GM19468 (cell line): ENCODE data around the gene TBCC.
"Not testable (repeated sequence)": the region's sequence is repeated elsewhere in the genome, so short reads cannot be mapped to it uniquely, and the experiment has no call there.

Experiments used
- ATAC-seq: cut with Tn5 transposase; IDR thresholded peaks from one replicate; pipeline ENCODE4 v1.9.1; 2021; ENCODE audit warnings: mild to moderate bottlenecking, moderate library complexity, moderate number of reproducible peaks; ENCODE audit not compliant: unreplicated experiment; ENCODE audit errors: extremely low read depth

Gene TBCC

GRCh38 chr6:42740725-42741124 is 5.2 kb downstream of the TBCC start:
- no peak for ATAC-seq

GRCh38 chr6:42735976-42736375 is 9.9 kb downstream of the TBCC start:
- ATAC-seq, result no peak

- not testable (repeated sequence) for ATAC-seq
Observed at GRCh38 chr6:42733867-42734481, 11.9 kb downstream of the TBCC start.

GRCh38 chr6:42729731-42730130 is 16.2 kb downstream of the TBCC start:
- ATAC-seq, result no peak

- no peak for ATAC-seq
Observed at GRCh38 chr6:42727627-42728026, 18.3 kb downstream of the TBCC start.

GRCh38 chr6:42727087-42727611 is 18.8 kb downstream of the TBCC start:
- ATAC-seq, result no peak

- no peak for ATAC-seq
Observed at GRCh38 chr6:42726485-42727086, 19.3 kb downstream of the TBCC start.

GRCh38 chr6:42726026-42726425 is 19.9 kb downstream of the TBCC start:
- ATAC-seq, result no peak

- ATAC-seq, result no peak
Observed at GRCh38 chr6:42724825-42725224, 21.1 kb downstream of the TBCC start.

- no peak for ATAC-seq
Observed at GRCh38 chr6:42722497-42722896, 23.4 kb downstream of the TBCC start, which contains the start of gene PRPH2. Gene PRPH2 (minus strand): TSS chr6:42722597. CDS start chr6:42722334, 263 bp downstream.

GRCh38 chr6:42720739-42721138 is 25.2 kb downstream of the TBCC start:
- no peak for ATAC-seq

GRCh38 chr6:42715871-42716270 is 30.0 kb downstream of the TBCC start:
- no peak for ATAC-seq

- ATAC-seq, result no peak
Observed at GRCh38 chr6:42714098-42714761, 31.7 kb downstream of the TBCC start.

- ATAC-seq, result no peak
Observed at GRCh38 chr6:42711930-42712329, 34.0 kb downstream of the TBCC start.

GRCh38 chr6:42710316-42710715 is 35.6 kb downstream of the TBCC start:
- no peak for ATAC-seq

- ATAC-seq, result no peak
Observed at GRCh38 chr6:42709871-42710270, 36.0 kb downstream of the TBCC start.

- no peak for ATAC-seq
Observed at GRCh38 chr6:42708096-42708495, 37.8 kb downstream of the TBCC start.

GRCh38 chr6:42707595-42707994 is 38.3 kb downstream of the TBCC start:
- no peak for ATAC-seq

GRCh38 chr6:42704937-42705374 is 40.9 kb downstream of the TBCC start:
- no peak for ATAC-seq

GRCh38 chr6:42704251-42704936 is 41.5 kb downstream of the TBCC start:
- no peak for ATAC-seq

- not testable (repeated sequence) for ATAC-seq
Observed at GRCh38 chr6:42702786-42703185, 43.1 kb downstream of the TBCC start.
